ENCODE results near the gene GNG7.

GNG7 gene

GRCh38 chr19:2685204-2685704 lies 17.2 kb downstream of the GNG7 start:
- Histone ChIP-seq H3K9ac (ENCODE audit: low read length) (no peak overlapping the region), H3K4me1 (ENCODE audit: control insufficient read depth in 1 of 2, insufficient read depth in 2 of 2, low read length in 2 of 2) (no peaks in the 10 kb centered on the region), H4K12ac (ENCODE audit: low read depth, low read length) (no peak overlapping the region), H3K4ac (ENCODE audit: low read depth, low read length) (no peak overlapping the region), H2AK5ac (ENCODE audit: low read length) (no peak overlapping the region), H3K23ac (ENCODE audit: low read length) (no peak overlapping the region), H3K14ac (ENCODE audit: low read length) (no peak overlapping the region), H3K4me3 (ENCODE audit: low read depth, low read length) (no peak overlapping the region), H3K4me2 (ENCODE audit: low read length) (no peak overlapping the region), H2AFZ (ENCODE audit: insufficient read depth, low read length, poor library complexity) (no peak overlapping the region), H3K79me1 (ENCODE audit: low read length) (no peaks in the 10 kb centered on the region), H2BK12ac (ENCODE audit: low read length) (no peak overlapping the region), H4K8ac (ENCODE audit: low read depth, low read length) (no peak overlapping the region), H3K27me3 (ENCODE audit: insufficient read depth, low read length) (no peaks in the 10 kb centered on the region), H3K27ac (ENCODE audit: low read depth, low read length) (no peak overlapping the region), H4K91ac (ENCODE audit: low read depth, low read length) (no peak overlapping the region), H3K9me3 (ENCODE audit: insufficient read depth, low read depth, low read length) (no peaks in the 10 kb centered on the region), H3K18ac (ENCODE audit: low read length) (no peak overlapping the region), H3K36me3 (ENCODE audit: control insufficient read depth in 1 of 2, insufficient read depth in 2 of 2, low read length in 2 of 2) (no peaks in the 10 kb centered on the region), H2BK5ac (ENCODE audit: low read depth, low read length, poor library complexity) (no peak overlapping the region), H2BK120ac (ENCODE audit: insufficient read depth, low read length, poor library complexity) (no peak overlapping the region), H3K79me2 (ENCODE audit: control insufficient read depth, insufficient read depth, low read length, poor library complexity) (no peaks in the 10 kb centered on the region)
- WGBS (ENCODE audit: extremely low coverage, insufficient coverage, insufficient read length), result no CpG with 5 or more reads among the region's 6 CpGs
- DNase-seq, result no peak

GRCh38 chr19:2683430-2684003 lies 19.0 kb downstream of the GNG7 start:
- H4K8ac ChIP-seq (ENCODE audit: low read depth, low read length), result no peak overlapping the region
- H3K18ac ChIP-seq (ENCODE audit: low read length), result no peak overlapping the region
- no peak overlapping the region for H2AFZ ChIP-seq (ENCODE audit: insufficient read depth, low read length, poor library complexity)
- no peaks in the 10 kb centered on the region for H3K79me1 ChIP-seq (ENCODE audit: low read length)
- no peak overlapping the region for H2BK12ac ChIP-seq (ENCODE audit: low read length)
- no peak overlapping the region for H3K4me2 ChIP-seq (ENCODE audit: low read length)
- H3K36me3 ChIP-seq (ENCODE audit: control insufficient read depth in 1 of 2, insufficient read depth in 2 of 2, low read length in 2 of 2), result no peaks in the 10 kb centered on the region
- no peak overlapping the region for H3K9ac ChIP-seq (ENCODE audit: low read length)
- no peak overlapping the region for H2BK5ac ChIP-seq (ENCODE audit: low read depth, low read length, poor library complexity)
- no peak overlapping the region for H4K12ac ChIP-seq (ENCODE audit: low read depth, low read length)
- no peak overlapping the region for H2BK120ac ChIP-seq (ENCODE audit: insufficient read depth, low read length, poor library complexity)
- no peak overlapping the region for H4K91ac ChIP-seq (ENCODE audit: low read depth, low read length)
- H3K23ac ChIP-seq (ENCODE audit: low read length), result no peak overlapping the region
- no peak for DNase-seq
- no peaks in the 10 kb centered on the region for H3K79me2 ChIP-seq (ENCODE audit: control insufficient read depth, insufficient read depth, low read length, poor library complexity)
- no peaks in the 10 kb centered on the region for H3K27me3 ChIP-seq (ENCODE audit: insufficient read depth, low read length)
- no CpG with 5 or more reads among the region's 20 CpGs for WGBS (ENCODE audit: extremely low coverage, insufficient coverage, insufficient read length)
- no peaks in the 10 kb centered on the region for H3K9me3 ChIP-seq (ENCODE audit: insufficient read depth, low read depth, low read length)
- no peaks in the 10 kb centered on the region for H3K4me1 ChIP-seq (ENCODE audit: control insufficient read depth in 1 of 2, insufficient read depth in 2 of 2, low read length in 2 of 2)
- no peak overlapping the region for H2AK5ac ChIP-seq (ENCODE audit: low read length)
- H3K4ac ChIP-seq (ENCODE audit: low read depth, low read length), result no peak overlapping the region
- H3K14ac ChIP-seq (ENCODE audit: low read length), result no peak overlapping the region
- H3K4me3 ChIP-seq (ENCODE audit: low read depth, low read length), result no peak overlapping the region
- H3K27ac ChIP-seq (ENCODE audit: low read depth, low read length), result no peak overlapping the region

- no peak overlapping the region for H3K27ac ChIP-seq (ENCODE audit: low read depth, low read length)
- H3K9ac ChIP-seq (ENCODE audit: low read length), result no peak overlapping the region
- H3K36me3 ChIP-seq (ENCODE audit: control insufficient read depth in 1 of 2, insufficient read depth in 2 of 2, low read length in 2 of 2), result no peaks in the 10 kb centered on the region
- H4K91ac ChIP-seq (ENCODE audit: low read depth, low read length), result no peak overlapping the region
- no peak overlapping the region for H4K8ac ChIP-seq (ENCODE audit: low read depth, low read length)
- H3K27me3 ChIP-seq (ENCODE audit: insufficient read depth, low read length), result no peaks in the 10 kb centered on the region
- H3K4me2 ChIP-seq (ENCODE audit: low read length), result no peak overlapping the region
- DNase-seq, result no peak
- no peak overlapping the region for H4K12ac ChIP-seq (ENCODE audit: low read depth, low read length)
- H3K79me1 ChIP-seq (ENCODE audit: low read length), result no peaks in the 10 kb centered on the region
- no peak overlapping the region for H3K23ac ChIP-seq (ENCODE audit: low read length)
- H2BK12ac ChIP-seq (ENCODE audit: low read length), result no peak overlapping the region
- H3K18ac ChIP-seq (ENCODE audit: low read length), result no peak overlapping the region
- no peak overlapping the region for H3K4ac ChIP-seq (ENCODE audit: low read depth, low read length)
- no CpG with 5 or more reads among the region's 11 CpGs for WGBS (ENCODE audit: extremely low coverage, insufficient coverage, insufficient read length)
- no peak overlapping the region for H3K14ac ChIP-seq (ENCODE audit: low read length)
- no peaks in the 10 kb centered on the region for H3K79me2 ChIP-seq (ENCODE audit: control insufficient read depth, insufficient read depth, low read length, poor library complexity)
- H3K4me1 ChIP-seq (ENCODE audit: control insufficient read depth in 1 of 2, insufficient read depth in 2 of 2, low read length in 2 of 2), result no peaks in the 10 kb centered on the region
- no peak overlapping the region for H3K4me3 ChIP-seq (ENCODE audit: low read depth, low read length)
- H2AK5ac ChIP-seq (ENCODE audit: low read length), result no peak overlapping the region
- H2BK5ac ChIP-seq (ENCODE audit: low read depth, low read length, poor library complexity), result no peak overlapping the region
- H3K9me3 ChIP-seq (ENCODE audit: insufficient read depth, low read depth, low read length), result no peaks in the 10 kb centered on the region
- H2AFZ ChIP-seq (ENCODE audit: insufficient read depth, low read length, poor library complexity), result no peak overlapping the region
- no peak overlapping the region for H2BK120ac ChIP-seq (ENCODE audit: insufficient read depth, low read length, poor library complexity)
Measured at GRCh38 chr19:2680808-2681207, 21.7 kb downstream of the GNG7 start.

GRCh38 chr19:2679439-2679838 lies 23.1 kb downstream of the GNG7 start:
- Histone ChIP-seq H2BK5ac (ENCODE audit: low read depth, low read length, poor library complexity) (no peak overlapping the region), H3K9ac (ENCODE audit: low read length) (no peak overlapping the region), H3K9me3 (ENCODE audit: insufficient read depth, low read depth, low read length) (no peaks in the 10 kb centered on the region), H3K4me1 (ENCODE audit: control insufficient read depth in 1 of 2, insufficient read depth in 2 of 2, low read length in 2 of 2) (no peaks in the 10 kb centered on the region), H2AFZ (ENCODE audit: insufficient read depth, low read length, poor library complexity) (no peak overlapping the region), H4K8ac (ENCODE audit: low read depth, low read length) (no peak overlapping the region), H3K4ac (ENCODE audit: low read depth, low read length) (no peak overlapping the region), H3K27ac (ENCODE audit: low read depth, low read length) (no peak overlapping the region), H3K79me2 (ENCODE audit: control insufficient read depth, insufficient read depth, low read length, poor library complexity) (no peaks in the 10 kb centered on the region), H3K36me3 (ENCODE audit: control insufficient read depth in 1 of 2, insufficient read depth in 2 of 2, low read length in 2 of 2) (no peaks in the 10 kb centered on the region), H3K4me3 (ENCODE audit: low read depth, low read length) (no peak overlapping the region), H3K79me1 (ENCODE audit: low read length) (no peaks in the 10 kb centered on the region), H4K12ac (ENCODE audit: low read depth, low read length) (no peak overlapping the region), H2BK12ac (ENCODE audit: low read length) (no peak overlapping the region), H2AK5ac (ENCODE audit: low read length) (no peak overlapping the region), H3K27me3 (ENCODE audit: insufficient read depth, low read length) (no peaks in the 10 kb centered on the region), H3K18ac (ENCODE audit: low read length) (no peak overlapping the region), H3K14ac (ENCODE audit: low read length) (no peak overlapping the region), H3K23ac (ENCODE audit: low read length) (no peak overlapping the region), H3K4me2 (ENCODE audit: low read length) (no peak overlapping the region), H2BK120ac (ENCODE audit: insufficient read depth, low read length, poor library complexity) (no peak overlapping the region), H4K91ac (ENCODE audit: low read depth, low read length) (no peak overlapping the region)
- no CpG with 5 or more reads among the region's 2 CpGs for WGBS (ENCODE audit: extremely low coverage, insufficient coverage, insufficient read length)
- DNase-seq, result no peak
